ENCODE data around the gene ZNF277.

GRCh38 chr7:112271162-112271561 is 64.7 kb downstream of the ZNF277 start:
- TF ChIP-seq, protein P1, sequence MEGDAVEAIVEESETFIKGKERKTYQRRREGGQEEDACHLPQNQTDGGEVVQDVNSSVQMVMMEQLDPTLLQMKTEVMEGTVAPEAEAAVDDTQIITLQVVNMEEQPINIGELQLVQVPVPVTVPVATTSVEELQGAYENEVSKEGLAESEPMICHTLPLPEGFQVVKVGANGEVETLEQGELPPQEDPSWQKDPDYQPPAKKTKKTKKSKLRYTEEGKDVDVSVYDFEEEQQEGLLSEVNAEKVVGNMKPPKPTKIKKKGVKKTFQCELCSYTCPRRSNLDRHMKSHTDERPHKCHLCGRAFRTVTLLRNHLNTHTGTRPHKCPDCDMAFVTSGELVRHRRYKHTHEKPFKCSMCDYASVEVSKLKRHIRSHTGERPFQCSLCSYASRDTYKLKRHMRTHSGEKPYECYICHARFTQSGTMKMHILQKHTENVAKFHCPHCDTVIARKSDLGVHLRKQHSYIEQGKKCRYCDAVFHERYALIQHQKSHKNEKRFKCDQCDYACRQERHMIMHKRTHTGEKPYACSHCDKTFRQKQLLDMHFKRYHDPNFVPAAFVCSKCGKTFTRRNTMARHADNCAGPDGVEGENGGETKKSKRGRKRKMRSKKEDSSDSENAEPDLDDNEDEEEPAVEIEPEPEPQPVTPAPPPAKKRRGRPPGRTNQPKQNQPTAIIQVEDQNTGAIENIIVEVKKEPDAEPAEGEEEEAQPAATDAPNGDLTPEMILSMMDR (optimal IDR thresholded peaks at IDR 0.05 in 1 of 3, IDR thresholded peaks at IDR 0.05 in 1 of 3, conservative IDR thresholded peaks at IDR 0.05 in 1 of 3; ENCODE audit: extremely low read depth in 1 of 3, insufficient read depth in 2 of 3, low read length in 3 of 3), result no peak
- TF ChIP-seq EZH2 (IDR thresholded peaks at IDR 0.05; ENCODE audit: low read length), result no peak
